Iris pigment epithelial cell (primary cell): ENCODE results near the gene LARGE1.
"Not testable (repeated sequence)": the region's sequence is repeated elsewhere in the genome, so short reads cannot be mapped to it uniquely, and the experiment has no call there.

Experiments used
- DNase-seq: peaks from one replicate; pipeline ENCODE4 v3.0.0-alpha.2; 2011; ENCODE audit warnings: low read depth

The LARGE1 gene

DNA sequence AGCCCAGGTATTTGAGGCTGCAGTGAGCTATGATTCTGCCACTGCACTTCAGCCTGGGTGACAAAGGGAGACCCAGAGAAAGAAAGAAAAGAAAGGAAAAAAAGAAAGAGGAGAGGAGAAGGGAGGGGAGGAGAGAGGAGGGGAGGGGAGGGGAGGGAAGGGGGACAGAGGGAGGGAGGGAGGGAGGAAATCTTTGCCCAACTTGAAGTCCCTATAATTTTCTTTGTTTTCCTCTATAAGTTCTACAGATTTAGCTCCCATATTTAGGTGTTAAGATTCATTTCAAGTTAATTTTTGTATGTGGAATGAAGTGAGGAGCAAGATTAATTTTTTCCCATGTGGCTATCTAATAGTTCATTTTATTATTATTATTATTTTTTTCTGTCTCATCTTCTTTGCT, 328.3 kb downstream of the LARGE1 start:
- DNase-seq, result no peak

DNA sequence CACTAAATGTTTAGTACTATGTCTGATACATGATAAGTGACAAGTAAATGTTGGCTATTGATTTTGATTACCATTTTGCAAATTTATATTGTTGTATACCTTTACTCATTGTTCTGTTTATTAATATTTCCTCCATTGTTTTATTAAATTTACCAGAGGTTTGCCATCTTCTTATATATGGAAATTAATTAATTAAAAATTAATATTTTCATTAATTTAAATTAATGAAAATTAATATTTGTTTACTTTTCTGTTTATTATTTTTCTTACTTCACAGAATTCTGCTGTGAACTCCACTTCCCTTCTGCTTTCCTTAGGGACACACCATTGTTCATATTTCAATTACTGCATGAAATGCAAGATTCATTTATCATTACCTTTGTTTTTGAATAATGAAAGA, 331.0 kb downstream of the LARGE1 start:
- DNase-seq, result no peak

DNA sequence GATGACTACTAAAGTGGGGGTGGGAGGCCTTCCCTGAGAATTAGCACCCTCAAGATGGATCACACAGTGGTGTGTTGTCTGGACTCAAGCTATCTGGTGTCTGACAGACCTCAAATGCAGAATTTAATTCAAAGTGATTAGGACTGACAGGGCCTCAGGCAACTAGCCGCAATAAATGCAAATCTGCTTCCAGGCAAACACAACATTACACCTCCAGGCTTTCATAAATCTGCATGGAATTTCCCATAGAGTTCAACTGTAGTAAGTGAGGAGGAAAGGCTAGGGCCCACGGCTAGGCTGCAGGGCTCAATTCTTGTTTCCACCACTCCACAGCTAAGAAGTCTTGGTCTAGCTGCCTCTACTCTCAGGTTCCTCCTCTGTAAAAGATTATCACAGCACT, 331.4 kb downstream of the LARGE1 start:
- no peak for DNase-seq

DNA sequence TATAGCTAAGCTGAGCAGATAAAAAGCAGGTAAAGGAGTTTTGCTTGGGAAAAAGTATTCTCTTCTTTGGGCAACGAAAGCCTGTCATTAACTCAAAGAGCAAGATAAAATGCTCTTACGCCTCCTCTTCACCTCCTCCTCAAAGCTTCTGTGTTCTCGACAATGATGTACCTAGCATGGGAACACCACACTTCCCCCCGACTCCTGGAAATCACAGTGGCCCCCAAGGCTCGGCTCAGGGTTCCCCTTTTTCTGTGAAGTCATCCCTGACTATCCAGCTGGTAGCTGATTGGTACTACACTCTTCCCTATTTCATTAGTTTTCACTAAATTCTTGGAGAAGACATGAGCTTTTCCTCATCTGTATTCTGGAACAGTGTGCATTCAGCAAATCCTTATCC, 336.1 kb downstream of the LARGE1 start:
- no peak for DNase-seq

DNA sequence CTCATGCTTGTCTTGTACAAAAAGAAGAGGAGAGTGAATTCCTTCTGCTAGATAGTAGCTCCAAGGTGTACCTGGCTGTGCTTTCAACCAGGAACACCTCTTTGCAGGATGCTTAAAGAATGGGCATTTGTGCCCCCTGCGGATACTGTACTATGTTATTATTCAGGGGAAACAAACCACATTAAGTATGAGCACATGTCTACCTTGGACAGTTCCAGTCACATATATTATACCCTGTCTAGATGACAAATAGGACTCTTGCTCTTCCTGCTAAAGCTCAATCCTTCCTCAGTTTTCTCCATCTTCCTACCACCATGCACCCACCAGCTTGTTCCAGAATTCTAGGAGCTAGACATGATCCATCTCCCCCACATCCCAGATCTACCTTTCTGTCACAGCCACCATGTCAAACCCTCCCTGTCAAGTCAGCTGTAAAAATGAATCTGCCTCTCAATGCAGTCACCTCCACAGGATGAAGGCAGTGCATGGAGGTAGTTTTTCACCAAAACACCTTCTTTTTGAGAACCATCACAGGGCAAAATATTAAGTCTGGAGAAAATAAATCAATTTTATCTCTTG, 337.4 kb downstream of the LARGE1 start:
- DNase-seq, result no peak

DNA sequence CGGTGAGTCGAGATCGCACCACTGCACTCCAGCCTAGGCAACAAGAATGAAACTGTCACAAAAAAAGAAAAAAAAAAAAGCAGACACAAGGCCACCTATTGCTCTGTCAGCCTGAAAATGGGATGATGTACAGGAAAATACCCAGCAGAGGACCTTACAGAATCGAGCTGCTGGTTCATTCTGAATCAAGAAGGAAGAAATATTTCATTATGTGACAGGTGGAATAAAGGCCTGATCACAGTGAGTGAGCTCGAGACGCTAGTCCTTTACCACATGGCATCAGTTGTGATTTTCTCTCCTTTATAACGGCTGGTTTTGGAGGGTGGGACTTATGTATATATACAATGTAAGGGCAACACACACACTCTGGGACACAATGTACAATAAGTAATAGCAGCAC, 340.0 kb downstream of the LARGE1 start:
- DNase-seq, result no peak

DNA sequence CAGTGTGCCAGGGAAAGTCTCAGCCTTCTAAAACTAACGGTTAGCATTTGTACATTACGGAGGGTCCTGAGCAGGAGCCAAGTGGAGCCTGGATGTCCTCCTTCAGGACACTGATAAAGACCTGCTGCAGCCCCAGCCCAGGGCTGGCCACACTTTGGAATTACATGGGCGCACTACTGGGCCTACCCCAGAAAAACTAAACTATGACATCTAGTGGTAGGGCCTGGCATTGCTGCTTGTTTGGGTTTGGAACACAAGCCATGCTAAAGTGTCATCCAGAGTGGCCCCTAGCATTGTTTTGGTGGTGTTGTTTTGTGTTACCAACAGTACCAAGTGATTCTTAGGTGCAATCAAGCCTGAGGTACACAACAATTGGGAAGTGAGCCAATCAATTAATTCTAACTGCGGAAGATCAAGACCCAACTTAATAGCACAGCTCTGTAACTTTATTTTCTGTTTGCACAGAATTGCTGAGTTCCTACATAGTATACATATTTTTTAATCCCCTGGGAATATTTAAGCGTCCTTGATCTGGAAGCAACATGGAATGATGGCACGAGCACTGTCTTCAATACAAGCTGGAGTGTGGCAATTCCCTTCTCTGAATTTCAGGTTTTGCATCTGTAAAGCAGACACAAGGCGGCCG, 340.7 kb downstream of the LARGE1 start:
- DNase-seq, result peak; percentile 7

DNA sequence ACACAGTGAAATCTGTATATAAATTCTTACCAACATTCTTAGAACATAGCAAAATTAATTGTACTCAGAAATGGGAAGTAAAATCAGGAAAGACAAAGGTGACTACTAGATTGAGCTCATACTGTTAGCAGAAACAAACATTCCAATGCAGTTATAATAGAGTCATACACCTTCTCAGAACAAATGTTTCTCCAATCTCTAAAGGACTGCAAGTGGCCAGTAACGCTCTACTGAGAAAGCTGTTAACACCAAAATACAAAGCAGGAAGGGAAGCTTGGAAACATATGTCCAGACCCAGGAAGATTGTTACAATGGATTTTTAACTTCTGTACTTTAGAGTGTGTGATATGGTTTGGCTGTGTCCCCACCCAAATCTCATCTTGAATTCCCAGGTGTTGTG, 341.5 kb downstream of the LARGE1 start:
- no peak for DNase-seq

DNA sequence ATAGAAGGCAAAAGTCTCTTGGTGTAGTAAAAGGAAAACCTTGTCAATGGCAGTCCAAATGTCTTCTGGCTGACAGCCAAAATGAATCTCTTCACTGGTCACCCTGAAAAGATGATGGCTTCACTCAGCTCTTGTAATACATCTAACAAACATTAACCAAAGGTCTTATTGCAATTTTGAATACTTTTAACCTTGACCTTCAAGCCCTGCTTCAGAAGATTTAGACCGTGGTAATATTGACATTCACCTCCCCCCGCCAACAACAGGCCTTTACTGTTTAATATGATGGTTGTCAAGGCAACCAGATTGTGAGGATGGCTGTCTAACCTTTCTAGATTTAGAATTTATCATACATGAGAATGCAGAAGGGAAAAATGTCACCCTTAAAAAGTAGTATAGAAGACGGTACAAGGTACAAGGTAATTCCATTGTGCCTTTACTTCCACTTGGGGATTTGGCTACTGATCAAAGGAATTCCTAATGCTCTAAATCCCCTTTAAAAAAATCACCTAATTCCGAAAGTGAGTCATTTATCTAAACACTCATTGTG, 342.3 kb downstream of the LARGE1 start:
- DNase-seq, result no peak

DNA sequence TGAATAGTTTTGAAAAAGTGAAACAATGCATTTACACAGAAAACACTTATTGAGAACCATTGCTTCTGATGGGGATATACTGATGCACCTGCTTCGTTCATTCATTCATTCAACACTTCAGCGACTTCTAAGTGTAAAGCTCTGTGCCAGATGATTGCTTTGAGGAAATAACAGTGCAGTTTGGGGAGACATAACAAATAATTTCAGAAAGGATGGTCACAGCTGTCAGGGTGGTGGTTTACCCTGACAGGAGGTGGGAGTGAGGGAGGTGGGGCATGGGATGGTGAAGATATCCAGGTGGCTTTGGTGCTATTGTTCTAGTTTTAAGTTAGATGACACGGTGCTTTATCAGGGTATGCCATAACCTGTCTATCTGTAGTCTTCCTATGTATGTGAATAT, 344.1 kb downstream of the LARGE1 start:
- DNase-seq, result no peak

DNA sequence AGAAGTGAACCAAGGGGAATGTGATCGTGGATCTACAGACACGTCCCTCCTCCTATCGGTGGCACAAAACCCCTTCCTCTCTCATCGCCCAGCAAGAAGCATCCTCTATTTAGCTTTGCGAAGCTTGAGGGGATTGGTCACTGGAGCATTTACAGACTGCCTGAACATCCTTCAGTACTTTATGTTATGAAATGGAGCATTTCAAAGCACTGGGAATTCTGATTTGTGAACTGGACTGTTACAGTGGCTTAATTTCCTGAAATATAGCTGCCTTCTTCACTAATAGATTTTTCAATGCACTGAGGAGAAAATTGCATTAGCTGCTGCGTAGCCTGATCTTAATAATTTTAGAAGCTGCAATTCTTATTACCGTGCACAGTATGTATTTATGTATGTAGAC, 344.5 kb downstream of the LARGE1 start:
- no peak for DNase-seq

DNA sequence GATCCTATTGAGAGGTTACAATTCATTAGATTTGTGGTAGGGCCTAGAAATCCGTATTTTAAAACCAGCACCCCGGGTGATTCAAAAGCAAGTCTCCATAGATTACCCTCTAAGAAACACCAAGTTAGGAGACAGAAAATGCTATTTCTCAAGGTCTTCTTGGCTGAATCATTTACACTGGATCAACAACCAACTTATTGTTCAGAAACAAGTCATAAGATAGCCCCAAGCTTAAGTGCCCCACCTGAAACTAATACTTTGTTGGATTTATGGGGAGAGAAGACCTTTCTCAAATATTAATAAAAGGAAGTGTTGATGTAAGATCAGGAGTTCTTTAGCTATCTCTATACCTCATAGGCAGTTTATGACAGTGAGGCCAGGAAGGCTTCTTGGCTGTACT, 345.2 kb downstream of the LARGE1 start:
- DNase-seq, result no peak

DNA sequence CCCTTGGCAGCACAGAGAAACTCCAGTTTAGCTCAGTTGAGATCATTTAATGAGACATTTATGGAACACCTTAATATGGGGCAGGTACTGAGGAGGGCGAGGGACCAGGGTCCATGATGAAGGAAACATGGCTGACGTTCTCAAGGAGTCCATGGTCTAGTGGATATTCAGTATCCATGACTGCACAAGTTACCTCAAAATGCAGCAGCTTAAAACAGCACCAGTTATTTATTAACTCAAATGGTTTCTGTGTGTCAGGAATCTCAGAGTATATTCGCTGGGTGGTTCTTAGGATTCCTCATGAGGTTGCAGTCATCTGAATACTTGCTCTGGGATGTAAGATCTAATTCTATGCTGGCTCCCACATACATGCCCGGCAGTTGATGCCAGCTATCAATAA, 346.8 kb downstream of the LARGE1 start:
- DNase-seq, result no peak

DNA sequence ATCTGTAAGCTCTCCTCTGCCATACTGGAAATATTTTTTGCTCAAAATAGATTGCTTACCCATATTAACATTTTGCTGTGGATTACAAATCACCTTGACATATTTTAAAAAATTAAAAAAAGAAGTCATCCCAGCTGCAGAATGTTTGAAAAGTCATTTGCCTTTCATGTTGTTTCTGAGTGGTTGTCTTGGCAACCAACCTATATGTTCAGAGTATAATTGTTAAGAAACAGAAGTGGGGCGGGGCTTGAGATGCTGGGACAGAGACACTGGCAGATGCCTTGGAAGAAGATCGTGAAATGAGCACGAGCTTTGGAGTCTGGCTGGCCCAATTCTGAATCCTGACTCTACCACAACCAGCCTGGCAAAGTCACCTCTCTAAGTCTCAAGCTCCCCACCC, 348.2 kb downstream of the LARGE1 start:
- DNase-seq, result no peak

DNA sequence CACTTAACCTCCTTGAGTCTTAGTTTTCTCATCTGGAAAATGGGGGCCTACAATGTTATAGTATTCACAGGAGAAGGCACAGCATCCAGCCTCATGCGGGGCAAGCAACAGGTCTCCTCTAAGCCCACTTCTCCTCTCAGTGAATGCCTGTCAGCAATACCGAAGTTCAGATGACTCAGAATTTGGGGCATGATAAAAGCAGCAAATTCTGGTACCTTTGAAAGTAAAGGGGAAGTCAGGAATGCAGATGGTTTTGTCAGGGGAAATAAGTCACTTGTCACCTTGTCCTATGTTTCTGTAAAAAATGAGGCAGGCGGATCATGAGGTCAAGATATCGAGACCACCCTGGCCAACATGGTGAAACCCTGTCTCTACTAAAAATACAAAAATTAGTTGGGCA, 350.2 kb downstream of the LARGE1 start:
- no peak for DNase-seq

DNA sequence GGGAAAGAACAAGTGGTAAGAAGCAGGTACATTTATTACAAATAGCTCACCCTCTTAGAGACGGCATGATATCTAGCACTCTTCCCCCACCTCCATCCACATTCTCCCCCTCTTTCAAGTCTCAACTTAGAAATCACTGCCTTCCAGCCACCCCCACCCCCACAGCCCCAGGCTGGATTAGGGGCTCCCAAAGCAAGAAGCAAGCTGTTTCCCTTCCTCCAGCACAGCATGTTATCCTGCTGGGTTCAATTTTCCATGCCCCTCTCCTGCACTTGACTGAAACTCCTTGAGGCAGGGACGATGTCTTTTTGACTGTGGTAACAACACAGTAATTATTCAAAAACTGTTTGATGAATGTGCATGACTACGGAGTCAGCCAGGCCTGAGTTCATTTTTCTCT, 350.7 kb downstream of the LARGE1 start:
- DNase-seq, result no peak

DNA sequence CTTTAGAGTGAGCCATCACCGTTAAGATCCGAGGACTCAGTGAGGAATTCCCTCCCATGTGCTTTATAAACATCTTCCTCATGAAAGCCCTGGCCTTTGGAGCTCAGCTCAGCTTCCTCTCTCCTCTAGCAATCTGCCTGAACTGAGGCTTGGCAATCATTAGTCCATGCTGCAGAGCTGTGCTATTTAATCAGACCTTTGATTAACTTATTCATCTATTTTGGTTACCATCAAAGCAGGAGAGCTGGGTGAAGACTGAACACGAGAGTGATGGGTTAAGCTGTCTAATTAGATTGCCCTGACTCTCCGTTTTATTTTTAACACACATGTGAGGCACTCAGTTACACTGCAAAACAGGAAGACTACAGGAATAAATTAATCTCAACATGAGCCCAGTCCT, 351.3 kb downstream of the LARGE1 start:
- no peak for DNase-seq

DNA sequence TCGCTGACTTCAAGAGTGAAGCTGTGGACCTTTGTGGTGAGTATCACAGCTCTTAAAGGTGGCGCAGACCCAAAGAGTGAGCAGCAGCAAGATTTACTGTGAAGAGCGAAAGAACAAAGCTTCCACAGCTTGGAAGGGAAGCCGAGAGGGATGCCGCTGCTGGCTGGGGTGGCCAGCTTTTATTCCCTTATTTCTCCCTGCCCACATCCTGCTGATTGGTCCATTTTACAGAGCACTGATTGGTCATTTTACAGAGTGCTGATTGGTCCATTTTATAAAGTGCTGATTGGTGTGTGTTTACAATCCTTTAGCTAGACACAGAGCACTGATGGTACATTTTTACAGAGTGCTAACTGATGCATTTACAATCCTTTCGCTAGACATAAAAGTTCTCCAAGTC, 353.8 kb downstream of the LARGE1 start:
- DNase-seq, result not testable (repeated sequence)

DNA sequence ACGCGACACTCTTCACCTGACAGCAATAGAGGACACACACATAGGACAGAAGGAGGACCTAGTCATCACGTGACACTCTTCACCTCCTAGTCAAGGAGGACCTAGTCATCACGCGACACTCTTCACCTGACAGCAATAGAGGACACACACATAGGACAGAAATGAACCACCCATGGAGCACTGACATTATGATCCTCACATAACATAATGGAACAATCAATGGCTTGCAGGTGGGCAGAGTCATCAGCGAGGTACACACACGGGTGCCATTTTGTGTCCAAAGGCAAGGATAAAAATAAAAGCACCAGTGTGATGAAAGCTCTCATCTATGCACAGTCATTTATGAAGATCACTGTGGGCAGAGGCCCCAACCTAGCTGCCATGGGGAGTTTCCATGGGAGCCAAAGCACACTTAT, 354.7 kb downstream of the LARGE1 start:
- DNase-seq, result no peak

DNA sequence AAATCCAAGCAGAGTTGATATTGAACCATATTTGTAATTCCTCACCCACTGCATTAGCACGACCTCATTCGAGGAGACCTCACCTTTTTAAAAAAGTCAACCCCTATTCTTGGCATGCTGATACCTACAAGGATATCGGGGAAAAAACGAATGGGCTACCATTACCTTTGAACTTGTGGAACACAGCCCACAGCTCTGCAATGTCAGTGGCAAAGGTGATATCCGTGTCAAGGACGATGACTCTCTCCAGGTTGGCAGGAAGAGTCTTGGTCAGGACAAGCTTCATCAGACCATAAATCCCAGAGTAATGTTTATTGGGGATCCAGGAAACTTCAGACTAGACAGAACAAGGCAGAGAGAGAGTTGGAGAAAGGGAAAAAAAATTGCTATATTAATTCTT, 355.6 kb downstream of the LARGE1 start:
- no peak for DNase-seq

DNA sequence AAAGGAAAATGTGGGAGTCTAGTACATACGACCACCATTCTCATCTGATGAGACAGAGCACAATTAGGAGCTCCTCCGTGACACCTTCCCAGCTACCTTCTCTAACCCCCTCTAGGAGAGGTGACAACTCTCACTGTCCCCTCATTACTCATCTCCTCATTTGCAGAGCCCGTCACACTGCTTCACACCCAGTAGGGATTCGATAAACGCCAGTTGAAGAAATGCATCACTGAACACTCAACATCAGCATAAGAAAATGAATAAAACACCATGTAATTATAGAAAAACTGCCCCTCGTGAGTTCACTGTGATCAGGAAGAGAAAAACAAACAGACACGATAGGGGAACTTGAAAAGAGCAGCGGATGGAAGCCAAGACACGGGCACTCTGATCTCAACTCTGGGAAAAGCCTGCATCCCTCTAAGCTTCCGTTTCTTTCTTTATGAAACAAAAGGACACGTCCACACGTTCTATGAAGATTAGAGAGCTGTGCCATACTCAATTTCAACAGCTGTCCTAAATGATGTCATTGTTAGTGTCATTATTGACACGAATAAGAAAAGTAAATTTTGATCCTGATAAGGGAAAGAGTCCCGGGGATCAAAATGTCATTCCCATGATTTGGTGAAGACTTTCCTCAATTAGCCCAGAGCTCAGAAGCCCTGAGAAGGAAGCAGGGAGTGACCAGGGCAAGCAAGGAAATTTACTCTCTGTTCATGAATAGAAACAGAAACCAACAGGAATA, 356.9 kb downstream of the LARGE1 start:
- no peak for DNase-seq

DNA sequence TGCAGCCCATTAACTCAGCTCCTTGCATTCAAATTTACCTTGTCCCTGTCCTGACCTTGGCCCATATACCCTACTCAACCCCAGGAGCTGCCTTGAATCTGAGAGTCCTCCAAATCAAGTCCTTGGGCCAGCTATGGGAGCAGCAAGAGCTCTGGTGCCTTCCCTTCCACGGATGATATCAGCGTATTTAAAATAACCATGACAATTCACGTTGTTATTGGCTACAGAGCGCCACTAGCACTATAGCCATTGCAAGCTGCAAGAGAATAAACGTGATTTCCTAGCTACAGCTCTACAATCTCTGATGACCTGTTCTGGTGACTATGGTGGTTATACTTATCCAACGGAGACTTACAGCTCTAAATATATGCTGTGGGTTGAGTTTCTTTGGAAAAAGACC, 357.8 kb downstream of the LARGE1 start:
- DNase-seq, result no peak

DNA sequence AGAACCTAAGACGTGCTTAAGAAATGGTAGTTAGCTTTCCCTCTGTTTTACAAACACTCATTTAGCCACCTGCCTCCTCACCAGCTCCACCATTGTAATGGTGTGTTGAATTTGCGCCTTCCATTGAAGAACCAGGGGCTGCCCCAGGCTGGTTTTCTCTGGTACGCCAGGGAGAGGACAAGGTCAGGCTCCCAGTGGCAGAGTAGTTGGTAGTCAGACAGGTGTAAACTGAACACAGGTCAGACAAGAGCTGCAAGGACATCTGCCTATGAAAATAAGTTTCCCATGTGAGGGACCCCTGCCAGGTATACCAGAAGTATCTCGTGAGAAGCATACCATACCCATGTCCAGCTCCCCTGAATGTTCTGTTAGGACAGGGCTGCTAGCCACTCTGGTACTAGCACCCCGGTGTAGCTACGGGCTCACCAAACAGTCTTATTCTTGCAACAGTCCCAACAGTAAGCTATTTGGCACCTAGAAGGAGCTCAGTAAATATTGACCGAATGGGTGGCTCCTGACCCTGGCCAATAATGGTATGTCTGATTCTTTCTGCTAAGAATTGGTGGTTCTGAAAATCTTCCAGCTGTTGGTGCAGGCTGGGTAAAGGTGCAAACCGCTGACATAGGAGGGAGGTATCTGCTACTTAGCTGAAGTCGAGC, 359.0 kb downstream of the LARGE1 start:
- no peak for DNase-seq
